HTERT RPE-1 (cell line): Measurements from ENCODE around the gene EID2.

Experiments
- in situ Hi-C: fragments of 300-500 bp; cut with MboI; formaldehyde crosslinking; loops from 4 replicates; pipeline ENCODE4 v1.14.3; 2020; ENCODE audit warnings: low sequenced_read_pairs

EID2 gene

DNA sequence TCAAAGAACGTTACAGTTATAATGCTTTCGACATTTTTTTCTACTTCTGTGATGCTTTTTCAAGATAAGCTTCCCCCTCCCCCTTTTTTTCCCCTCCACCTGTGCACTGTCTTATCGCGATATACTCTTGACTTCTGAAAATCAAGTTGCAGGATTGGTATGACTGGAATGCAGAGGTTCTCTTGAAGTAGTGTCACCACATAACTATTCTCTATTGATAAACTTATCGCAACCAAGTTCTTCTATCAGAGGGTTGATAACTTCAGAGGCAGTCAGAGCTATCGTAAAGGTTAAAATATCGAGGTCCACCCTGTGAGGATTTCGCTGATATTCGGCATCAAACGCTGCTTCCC is 820 bp downstream of the EID2 start:
- in situ Hi-C loops, result no loop called here

DNA sequence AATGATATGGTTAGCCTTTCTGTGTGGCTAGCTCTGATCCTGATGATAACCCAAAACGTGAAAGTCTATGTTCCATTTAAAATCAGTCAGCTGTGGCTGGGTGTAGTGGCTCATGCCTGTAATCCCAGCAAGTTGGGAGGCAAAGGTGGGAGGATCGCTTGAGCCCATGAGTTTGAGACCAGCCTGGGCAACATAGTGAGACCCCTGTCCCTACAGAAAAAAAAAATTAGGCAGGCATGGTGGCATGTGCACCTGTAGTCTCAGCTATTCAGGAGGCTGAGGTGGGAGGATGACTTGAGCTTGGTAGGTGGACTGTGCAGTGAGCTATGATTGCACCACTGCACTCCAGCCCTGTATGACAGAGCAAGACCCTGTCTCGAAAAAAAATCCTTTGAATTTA is 6.2 kb downstream of the EID2 start:
- in situ Hi-C loops, result no loop called here

DNA sequence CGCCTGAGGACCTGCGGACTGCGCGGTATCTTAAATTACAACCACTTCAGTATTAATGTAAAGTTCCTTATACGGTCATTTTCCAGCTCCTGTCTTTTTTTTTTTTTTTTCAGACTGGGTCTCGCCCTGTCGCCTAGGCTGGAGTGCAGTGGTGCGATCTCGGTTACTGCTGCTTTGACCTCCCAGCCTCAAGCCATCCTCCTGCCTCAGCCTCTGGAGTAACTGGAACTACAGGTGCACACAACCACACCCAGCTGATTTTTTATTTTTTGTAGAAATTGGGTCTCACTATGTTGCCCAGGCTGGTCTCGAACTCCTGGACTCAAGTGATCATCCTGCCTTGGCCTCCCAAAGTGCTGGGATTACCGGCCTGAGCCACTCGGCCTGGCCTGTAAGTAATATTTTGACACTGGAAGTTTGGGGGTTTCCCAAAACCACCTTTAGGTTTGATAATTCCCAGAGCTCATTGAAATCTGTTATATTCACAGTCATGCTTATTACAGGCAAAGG is 6.9 kb downstream of the EID2 start:
- in situ Hi-C loops, result no loop called here

DNA sequence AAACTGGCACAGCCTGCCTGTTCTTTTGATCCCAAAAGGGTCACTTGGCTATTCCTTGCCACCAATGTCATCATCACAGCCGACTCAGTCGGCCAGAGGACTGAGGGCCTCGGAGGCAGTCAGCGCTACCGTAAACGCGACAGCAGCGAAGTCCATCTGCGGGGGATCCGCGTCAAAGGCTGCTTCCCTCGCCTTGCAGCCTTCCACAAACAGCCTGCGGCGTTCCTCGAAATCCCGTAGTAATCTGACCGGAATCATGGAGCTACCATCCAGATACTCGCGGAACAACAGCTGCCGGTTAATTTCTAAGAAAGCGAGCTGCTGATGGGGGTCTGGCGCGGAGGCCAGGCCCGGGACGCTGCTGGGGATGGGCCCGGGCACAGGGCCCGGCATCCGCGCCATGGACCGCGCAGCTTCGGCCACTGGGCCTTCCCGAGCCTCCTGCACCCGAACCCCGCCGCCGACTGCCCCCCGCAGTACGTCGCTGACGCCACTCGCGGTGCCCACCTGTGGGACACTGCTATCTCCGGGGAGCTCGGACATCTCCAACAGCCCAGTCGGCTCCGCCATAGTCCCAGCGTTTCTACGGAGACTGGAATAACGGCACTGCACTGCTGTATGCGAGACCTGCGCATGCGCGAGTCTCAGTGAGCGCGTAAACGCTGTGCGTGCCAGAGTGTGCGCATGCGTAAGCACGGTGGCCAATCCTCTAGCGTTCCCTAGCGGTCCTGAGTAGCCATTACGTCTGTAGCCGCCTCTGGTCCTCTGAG is 7.5 kb downstream of the EID2 start, which contains the start of gene EID2B:
Gene EID2B, minus strand, starts transcription at position 620 of the 770 bp plus-strand sequence. Its CDS starts 50 bp downstream, at position 570.
- in situ Hi-C loops, result no loop called here

DNA sequence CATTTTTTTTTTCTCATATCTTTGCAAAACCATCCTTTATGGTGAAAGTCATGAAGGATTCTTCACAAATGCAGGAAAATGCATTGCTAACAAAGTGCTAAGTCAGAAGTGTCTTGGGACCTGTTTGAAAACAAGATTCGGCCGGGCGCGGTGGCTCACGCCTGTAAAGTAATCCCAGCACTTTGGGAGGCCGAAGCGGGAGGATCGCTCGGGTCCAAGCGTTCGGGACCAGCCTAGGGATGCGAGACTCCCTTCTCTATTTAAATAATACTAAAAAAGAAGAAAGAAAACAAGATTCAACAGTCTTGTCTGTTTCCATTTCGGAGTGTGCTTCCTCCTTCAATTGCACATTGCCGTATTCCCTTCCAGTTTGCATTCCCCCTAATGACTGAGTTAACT is 8.1 kb downstream of the EID2 start:
- in situ Hi-C loops, result no loop called here

DNA sequence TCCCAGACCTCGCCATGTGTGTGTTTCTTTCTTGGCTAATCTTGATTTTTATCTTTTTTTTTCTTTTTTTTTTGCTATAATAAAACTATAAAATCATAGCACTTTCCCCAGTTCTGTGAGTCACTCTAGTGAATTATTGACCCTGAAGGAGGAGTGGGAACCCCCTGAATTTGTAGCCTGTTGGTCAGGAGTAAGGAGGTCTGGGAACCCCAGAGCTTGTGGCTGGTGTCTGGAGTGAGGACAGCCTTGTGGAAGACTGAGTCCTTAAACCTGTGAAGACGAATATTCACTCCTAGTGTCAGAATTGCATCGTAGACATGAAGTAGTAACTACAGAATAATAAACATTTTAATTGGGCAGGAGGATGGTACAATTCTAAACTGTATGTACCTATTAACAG is 14.8 kb downstream of the EID2 start:
- in situ Hi-C loops, result no loop called here

DNA sequence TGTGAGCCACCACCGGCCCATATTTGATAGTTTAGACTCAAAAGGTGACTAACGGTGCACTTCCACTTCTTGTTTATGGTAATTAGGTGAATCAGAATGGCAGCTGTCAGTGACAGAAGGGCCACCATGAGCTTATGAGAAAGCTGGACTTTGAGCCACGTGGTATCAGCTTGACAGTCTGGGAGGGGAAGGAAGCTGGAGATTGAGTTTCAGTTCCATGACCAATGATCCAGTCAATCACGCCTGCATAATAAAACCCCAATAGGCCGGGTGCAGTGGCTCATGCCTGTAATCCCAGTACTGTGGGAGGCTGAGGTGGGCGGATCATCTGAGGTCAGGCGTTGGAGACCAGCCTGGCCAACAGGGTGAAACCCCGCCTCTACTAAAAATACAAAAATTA is 15.5 kb downstream of the EID2 start:
- in situ Hi-C loops, result no loop called here

DNA sequence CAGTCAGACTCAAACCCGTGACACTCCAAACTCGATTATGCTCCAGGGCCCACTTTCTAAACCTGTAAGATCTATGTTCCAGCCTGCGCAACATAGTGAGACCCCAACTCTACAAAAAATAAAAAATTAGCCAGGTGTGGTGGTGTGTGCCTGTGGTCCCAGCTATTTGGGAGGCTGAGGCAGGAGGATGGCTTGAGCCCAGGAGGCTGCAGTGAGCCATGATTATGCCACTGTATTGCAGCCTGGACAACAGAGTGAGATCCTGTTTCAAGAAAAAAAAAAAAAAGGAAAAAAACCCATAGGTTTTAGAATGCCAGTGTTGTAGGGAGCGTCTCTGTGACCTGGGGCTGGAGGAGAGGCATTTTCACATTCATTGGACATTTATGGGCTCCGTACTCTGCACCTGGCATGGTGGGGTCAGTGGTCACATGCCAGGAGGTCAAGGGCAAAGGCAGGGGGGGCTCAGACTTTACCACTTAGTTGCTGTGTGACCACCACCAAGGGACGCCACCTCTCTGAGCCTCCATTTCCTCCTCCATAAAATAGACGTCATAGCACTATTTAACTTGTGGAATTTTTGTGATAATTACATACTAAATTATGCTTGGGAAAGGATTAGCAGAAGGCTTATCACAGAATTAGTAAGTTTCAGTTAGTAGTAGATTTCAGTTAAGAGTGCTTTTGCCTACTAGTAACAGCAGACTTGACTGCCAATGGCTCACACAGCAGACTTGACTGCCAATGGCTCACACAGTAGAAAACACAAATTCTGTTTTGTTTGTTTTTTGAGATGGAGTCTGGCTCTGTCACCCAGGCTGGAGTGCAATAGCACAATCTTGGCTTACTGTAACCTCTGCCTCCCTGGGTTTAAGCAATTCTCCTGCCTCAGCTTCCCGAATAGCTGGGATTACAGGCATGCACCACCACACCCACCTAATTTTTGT is 19.1 kb downstream of the EID2 start:
- in situ Hi-C loops, result no loop called here

DNA sequence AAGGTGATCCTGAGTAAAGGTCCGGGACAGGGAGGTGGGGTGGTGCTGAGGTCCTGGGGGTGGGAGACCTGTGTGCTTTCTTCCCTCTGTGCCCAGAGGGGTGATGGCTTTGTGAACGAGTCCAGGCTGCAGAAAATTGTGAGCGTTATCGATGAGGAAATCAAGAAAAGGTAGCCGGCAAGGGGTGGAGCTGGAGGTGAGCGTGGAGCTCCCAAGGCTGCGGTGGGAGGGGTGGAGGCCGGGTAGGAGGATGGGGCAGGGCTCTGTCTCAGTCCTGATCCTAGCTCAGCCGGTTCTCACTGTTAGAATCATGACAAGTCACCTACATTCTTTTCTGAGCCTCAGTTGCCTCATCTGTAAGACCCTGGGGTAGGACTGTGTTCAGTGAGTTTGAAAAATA is 21.0 kb downstream of the EID2 start:
- in situ Hi-C loops, result no loop called here

DNA sequence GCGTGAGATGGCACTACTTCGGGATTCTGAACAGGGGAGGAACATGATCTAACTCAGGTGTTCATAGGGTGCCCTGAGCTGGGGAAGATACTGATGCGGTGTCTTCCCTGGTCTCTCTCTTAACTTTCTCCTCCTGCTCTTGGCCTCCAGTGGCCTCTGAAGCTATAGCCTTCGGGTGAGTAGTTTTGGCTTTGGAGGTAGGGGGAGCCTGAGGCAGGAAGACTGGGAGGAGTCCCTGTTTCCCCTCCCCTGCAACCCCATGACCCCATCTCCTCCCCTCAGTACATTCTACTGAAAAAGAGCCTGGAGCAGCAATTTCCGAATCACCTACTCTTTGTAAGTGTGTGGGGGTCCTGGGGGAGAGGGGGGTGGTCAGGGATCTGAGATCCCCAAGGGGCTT is 21.5 kb downstream of the EID2 start:
- in situ Hi-C loops, result no loop called here

DNA sequence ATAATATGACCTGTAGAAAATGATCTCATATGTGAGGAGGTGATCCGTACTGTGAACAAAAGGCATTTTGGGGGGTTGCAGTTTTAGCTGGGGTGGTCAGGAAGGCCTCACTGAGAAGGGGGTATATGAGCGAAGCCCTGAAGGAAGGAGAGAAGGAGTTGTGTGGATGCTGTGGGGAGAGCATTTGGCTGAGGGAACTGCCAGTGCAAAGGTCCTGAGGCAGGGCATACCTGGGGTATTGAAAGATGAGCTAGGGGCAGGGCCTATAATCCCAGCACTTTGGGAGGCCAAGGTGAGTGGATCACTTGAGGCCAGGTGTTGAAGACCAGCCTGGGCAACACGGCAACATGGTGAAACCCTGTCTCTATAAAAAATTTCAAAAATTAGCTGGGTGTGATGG is 22.5 kb downstream of the EID2 start:
- in situ Hi-C loops, result no loop called here

DNA sequence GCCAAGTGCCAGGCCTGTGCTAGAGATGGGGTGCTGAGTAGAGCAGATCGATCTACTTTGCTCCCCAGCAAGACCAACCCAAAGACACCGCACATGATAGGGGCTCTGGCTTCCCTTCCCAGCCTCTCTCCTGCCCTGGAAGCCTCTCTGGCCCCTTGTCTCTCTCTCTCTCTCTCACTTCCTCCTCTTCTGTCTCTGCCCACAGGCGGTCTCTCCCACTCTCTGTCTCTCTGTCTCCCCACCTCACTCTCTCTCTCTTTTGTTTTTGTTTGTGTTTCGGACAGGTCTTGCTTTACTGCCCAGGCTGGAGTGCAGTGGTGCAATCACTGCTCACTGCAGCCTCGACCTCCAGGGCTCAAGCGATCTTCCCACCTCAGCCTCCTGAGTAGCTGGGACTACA is 23.7 kb downstream of the EID2 start:
- in situ Hi-C loops, result no loop called here

DNA sequence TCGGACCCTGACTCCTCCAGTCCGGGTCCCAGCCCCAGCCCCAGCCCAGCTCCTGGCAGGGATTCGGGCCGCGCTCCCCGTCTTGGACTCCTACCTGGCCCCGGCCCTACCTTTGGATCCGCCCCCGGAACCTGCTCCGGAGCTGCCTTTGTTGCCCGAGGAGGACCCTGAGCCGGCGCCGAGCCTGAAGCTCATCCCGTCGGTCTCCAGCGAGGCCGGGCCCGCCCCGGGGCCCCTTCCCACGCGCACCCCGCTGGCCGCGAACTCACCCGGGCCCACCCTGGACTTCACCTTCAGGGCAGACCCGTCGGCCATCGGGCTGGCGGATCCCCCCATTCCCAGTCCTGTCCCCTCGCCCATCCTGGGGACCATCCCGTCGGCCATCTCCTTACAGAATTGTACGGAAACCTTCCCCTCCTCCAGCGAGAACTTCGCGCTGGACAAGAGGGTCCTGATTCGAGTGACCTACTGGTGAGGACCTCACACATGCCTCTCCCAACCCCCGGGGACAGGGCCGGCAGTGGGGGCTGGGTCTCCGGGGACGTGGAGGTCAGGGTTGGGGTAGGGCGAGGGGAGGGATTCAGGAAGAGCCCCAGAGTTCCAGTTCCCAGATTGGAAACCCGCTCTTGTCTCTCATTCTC is 24.3 kb downstream of the EID2 start:
- in situ Hi-C loops, result no loop called here

DNA sequence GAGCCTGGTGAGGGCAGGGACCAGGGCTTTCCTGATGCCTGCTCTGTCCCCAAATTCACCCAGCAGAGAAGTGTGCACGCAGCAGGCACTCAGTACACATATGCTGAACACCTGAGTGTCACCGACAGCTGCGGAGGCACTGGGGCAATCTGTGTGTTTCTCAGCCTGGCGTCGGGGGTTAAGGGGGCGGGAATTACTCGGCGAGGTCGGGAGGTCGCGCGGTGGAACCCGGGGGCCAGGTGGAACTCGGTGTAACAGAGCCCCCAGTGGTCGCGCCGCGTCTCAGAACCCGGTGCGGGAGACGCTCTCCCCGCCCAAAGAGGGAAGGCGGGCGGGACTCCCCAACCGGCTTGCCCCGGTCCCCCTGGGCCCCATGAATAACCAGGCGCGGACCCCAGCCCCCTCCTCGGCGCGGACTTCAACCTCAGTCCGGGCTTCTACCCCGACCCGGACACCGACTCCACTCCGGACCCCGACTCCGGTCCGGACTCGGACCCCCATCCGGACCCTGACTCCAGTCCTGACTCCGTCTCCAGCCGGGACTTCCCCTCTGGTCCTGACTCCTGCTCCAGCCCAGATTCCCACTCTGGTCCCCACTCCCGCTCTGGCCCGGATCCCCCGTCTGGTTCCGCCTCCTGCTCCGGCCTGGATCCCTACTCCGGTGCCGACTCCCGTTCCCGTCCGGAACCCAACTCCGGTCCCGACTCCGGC is 25.0 kb downstream of the EID2 start, which contains the start of gene SELENOV:
Gene SELENOV, plus strand, starts transcription at position 300 of the 711 bp plus-strand sequence. Its CDS starts 74 bp downstream, at position 374.
- in situ Hi-C loops, result no loop called here

DNA sequence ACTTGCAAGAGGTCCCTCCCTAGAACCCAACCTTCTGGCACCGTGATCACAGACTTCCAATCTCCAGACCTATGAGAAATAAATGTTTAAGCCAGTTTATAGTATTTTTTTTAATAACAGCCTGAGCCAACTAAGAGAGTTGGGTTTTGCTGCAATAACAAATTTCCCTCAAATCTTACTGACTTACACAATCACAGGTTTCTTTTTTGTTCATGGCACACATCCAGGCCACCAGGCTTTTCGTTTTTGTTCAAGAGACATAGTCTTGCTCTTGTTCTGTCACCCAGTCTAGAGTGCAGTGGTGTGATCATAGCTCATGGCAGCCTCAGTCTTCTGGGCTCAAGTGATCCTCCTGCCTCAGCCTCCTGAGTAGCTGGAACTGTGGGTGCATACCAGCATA is 27.0 kb downstream of the EID2 start:
- in situ Hi-C loops, result no loop called here

DNA sequence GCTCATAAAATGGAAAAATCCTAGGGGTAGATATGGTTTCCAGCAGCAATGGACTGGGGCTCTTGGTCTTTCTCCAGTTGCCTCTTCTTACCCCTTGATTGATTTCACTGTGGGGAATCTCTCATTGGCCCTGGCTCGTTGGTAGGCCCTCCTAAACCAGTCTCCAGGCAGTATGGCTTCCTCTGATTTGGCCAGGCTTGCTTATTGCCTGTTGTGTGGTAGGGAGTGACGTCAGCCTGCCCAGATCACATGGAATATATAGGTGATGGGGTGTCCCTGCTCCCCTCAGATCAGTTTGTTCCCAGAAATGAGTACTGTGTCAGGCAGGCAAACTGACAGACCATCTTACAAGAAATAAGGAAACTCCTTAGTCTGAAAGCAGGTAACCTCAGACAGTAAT is 30.7 kb downstream of the EID2 start:
- in situ Hi-C loops, result no loop called here

DNA sequence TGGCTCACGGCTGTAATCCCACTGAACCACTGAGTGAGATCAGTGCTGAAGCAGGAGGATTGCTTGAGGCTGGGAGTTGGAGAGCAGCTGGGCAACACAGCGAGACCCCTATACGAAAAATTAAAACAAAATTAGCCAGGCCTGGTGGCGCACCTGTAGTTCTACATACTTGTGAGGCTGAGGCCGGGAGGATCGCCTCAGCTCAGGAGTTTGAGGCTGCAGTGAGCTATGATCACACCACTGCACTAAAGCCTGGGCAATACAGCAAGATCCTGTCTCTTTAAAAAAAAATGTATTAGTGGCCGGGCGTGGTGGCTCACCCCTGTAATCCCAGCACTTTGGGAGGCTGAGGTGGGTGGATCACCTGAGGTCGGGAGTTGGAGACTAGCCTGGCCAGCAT is 31.3 kb downstream of the EID2 start:
- in situ Hi-C loops, result no loop called here

DNA sequence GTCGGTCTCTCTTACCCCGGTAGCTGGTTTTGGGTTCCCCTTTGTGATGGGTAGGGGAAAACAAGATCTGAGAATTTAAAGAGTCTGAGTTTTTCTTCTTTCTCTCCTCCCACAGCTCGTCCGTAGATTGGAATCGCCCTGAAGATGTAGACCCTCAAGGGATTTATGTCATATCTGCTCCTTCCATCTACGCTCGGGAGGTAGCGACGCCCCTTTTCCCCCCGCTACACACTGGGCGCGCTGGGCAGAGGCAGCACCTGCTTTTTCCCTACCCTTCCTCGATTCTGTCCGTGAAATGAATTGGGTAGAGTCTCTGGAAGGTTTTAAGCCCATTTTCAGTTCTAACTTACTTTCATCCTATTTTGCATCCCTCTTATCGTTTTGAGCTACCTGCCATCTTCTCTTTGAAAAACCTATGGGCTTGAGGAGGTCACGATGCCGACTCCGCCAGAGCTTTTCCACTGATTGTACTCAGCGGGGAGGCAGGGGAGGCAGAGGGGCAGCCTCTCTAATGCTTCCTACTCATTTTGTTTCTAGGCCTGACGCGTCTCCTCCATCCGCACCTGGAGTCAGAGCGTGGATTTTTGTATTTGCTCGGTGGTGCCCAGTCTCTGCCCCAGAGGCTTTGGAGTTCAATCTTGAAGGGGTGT is 32.1 kb downstream of the EID2 start:
- in situ Hi-C loops, result no loop called here

DNA sequence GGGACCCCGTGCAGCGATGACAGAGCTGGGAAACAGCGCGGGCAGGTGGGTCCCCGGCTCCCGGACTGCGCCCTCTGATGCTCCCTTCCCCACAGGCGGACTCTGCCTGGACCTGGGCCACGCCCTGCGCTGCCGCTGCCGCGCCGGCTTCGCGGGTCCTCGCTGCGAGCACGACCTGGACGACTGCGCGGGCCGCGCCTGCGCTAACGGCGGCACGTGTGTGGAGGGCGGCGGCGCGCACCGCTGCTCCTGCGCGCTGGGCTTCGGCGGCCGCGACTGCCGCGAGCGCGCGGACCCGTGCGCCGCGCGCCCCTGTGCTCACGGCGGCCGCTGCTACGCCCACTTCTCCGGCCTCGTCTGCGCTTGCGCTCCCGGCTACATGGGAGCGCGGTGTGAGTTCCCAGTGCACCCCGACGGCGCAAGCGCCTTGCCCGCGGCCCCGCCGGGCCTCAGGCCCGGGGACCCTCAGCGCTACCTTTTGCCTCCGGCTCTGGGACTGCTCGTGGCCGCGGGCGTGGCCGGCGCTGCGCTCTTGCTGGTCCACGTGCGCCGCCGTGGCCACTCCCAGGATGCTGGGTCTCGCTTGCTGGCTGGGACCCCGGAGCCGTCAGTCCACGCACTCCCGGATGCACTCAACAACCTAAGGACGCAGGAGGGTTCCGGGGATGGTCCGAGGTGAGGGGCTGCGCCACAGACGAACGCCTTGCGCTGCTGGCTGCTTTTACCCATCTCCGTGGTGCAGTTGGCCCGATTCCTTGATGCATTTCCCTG is 32.8 kb downstream of the EID2 start:
- in situ Hi-C loops, result no loop called here

DNA sequence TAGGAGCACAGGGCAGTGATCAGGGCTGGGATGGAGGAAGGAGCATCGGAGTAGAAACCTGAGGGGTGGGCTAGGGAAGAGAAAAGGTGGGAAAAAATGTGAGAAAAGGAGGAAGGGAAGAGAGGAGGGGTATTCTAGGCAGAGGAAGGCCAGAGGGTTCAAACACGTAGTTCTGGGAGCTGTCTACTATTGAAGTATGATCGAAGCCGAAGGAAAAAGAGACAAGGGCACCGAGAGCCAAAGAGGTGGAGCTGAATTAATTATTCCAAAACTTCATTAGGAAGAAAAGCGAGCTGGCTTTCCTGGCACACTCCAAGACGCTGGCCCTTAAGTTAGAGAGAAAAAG is 33.4 kb downstream of the EID2 start:
- in situ Hi-C loops, result no loop called here
